WI38 (cell line): ENCODE measurements around the gene CFAP119.

ENCODE experiments used
- H3K4me3 ChIP-seq: 2 replicates; pipeline ENCODE4 v1.5.1; 2011; ENCODE audit warnings: low read depth, mild to moderate bottlenecking, control low read depth, low read length
- CTCF ChIP-seq: IDR thresholded peaks from 2 replicates; pipeline ENCODE4 v1.5.1; 2012; ENCODE audit warnings: low read depth, mild to moderate bottlenecking, control low read depth, low read length

CFAP119 gene

GRCh38 chr16:30779596-30779995, 17.7 kb upstream of the CFAP119 start:
- no peak for TF ChIP-seq CTCF
- no peak overlapping the region for H3K4me3 ChIP-seq

GRCh38 chr16:30778549-30779244, 16.8 kb upstream of the CFAP119 start:
- no peak overlapping the region for H3K4me3 ChIP-seq
- TF ChIP-seq CTCF, result no peak

- TF ChIP-seq CTCF, result no peak
- H3K4me3 ChIP-seq, result no peak overlapping the region
Measured at GRCh38 chr16:30777591-30778297, 15.9 kb upstream of the CFAP119 start.

GRCh38 chr16:30775392-30776188, 13.7 kb upstream of the CFAP119 start:
- no peak for TF ChIP-seq CTCF
- H3K4me3 ChIP-seq, result peak overlapping the region; percentile 72

GRCh38 chr16:30775131-30775391, 13.2 kb upstream of the CFAP119 start:
- peak overlapping the region; percentile 72 for H3K4me3 ChIP-seq
- TF ChIP-seq CTCF, result no peak

- H3K4me3 ChIP-seq, result peak overlapping the region; percentile 72
- no peak for TF ChIP-seq CTCF
Measured at GRCh38 chr16:30774367-30775130, 12.7 kb upstream of the CFAP119 start.
